DND-41 (cell line): Measurements from ENCODE around the gene ICAM2.

ENCODE experiments used
- ATAC-seq: fragments of 200-7000 bp; cut with Tn5 transposase; 3 replicates; pipeline ENCODE4 v1.9.1; 2021; ENCODE audit warnings: low read depth; ENCODE audit not compliant: insufficient read depth
- DNase-seq: peaks from one replicate; pipeline ENCODE4 v3.0.0-alpha.2; 2020
- H2AFZ ChIP-seq: 2 replicates; pipeline ENCODE4 v1.6.0; 2012; ENCODE audit warnings: low read depth, low read length
- H3K27ac ChIP-seq: 2 replicates; pipeline ENCODE4 v1.5.1; 2012; ENCODE audit warnings: low read length, inconsistent platforms
- H3K27me3 ChIP-seq: fragments of 200-600 bp; sonication (generic); 2 replicates; pipeline ENCODE4 v1.6.0; 2012; ENCODE audit warnings: low read length, mild to moderate bottlenecking, inconsistent platforms; ENCODE audit not compliant: insufficient read depth, poor library complexity
- H3K36me3 ChIP-seq: 2 replicates; pipeline ENCODE4 v1.5.1; 2012; ENCODE audit warnings: low read length, inconsistent platforms; ENCODE audit not compliant: insufficient read depth
- H3K4me1 ChIP-seq: 2 replicates; pipeline ENCODE4 v1.5.1; 2012; ENCODE audit warnings: mild to moderate bottlenecking, low read length; ENCODE audit not compliant: insufficient read depth
- H3K4me2 ChIP-seq: 2 replicates; pipeline ENCODE4 v1.6.0; 2012; ENCODE audit warnings: mild to moderate bottlenecking, moderate library complexity, low read length, inconsistent platforms; ENCODE audit not compliant: insufficient read depth
- H3K4me3 ChIP-seq, 2 experiments: fragments of 200-600 bp in 1 of 2; shearing (Covaris generic) in 1 of 2; 2 replicates each; pipeline ENCODE4 v1.5.1; 2012 to 2016; ENCODE audit warnings: inconsistent platforms in 2 of 2, low read length in 2 of 2, mild to moderate bottlenecking in 2 of 2, low read depth in 1 of 2, moderate library complexity in 1 of 2
- H3K79me2 ChIP-seq: 2 replicates; pipeline ENCODE4 v1.6.0; 2012; ENCODE audit warnings: low read length, inconsistent platforms; ENCODE audit not compliant: insufficient read depth
- H3K9ac ChIP-seq: 2 replicates; pipeline ENCODE4 v1.6.0; 2012; ENCODE audit warnings: low read depth, mild to moderate bottlenecking, inconsistent platforms, low read length, moderate library complexity
- H3K9me3 ChIP-seq: 2 replicates; pipeline ENCODE4 v1.5.1; 2012; ENCODE audit warnings: low read length, moderate library complexity, mild to moderate bottlenecking, inconsistent platforms; ENCODE audit not compliant: insufficient read depth, severe bottlenecking
- H4K20me1 ChIP-seq: 2 replicates; pipeline ENCODE4 v1.6.0; 2012; ENCODE audit warnings: low read length; ENCODE audit not compliant: insufficient read depth
- EZH2 ChIP-seq: IDR thresholded peaks from 3 replicates; pipeline ENCODE4 v1.6.1; 2012; ENCODE audit warnings: borderline replicate concordance, low read depth, mild to moderate bottlenecking, moderate library complexity, low read length, inconsistent platforms; ENCODE audit not compliant: severe bottlenecking
- TF ChIP-seq, protein P1 (sequence below): IDR thresholded peaks from 2 replicates; pipeline ENCODE4 v1.5.1; 2012; ENCODE audit warnings: borderline replicate concordance, low read length, moderate library complexity, mild to moderate bottlenecking; ENCODE audit not compliant: poor library complexity, severe bottlenecking; ENCODE audit errors: extremely low read depth

The ICAM2 gene

DNA sequence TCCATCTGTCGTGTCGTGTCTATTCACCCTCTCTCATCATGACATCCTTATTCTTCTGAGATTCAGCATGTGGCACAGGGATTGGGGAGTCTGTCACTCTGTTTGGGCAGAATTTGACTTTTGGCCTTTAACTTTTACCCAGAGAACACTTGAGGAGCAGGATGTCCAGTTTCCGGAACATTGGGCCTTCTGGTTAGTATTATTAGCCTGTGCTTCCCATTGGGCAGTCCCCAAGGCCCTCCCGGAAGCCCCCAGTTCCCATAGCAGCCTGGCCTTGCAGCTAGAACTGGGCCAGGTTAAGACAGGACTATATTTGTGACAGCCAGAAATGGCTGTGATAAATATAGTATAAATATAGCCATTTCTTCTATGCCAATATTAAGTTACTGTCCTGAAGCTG lies 57.3 kb downstream of the ICAM2 start:
- H3K79me2 ChIP-seq: no peaks in the 10 kb centered on the region
- H3K36me3 ChIP-seq: no peaks in the 10 kb centered on the region
- H3K4me3 ChIP-seq: no peak overlapping the region
- H3K4me2 ChIP-seq: no peak overlapping the region
- H3K9me3 ChIP-seq: no peaks in the 10 kb centered on the region
- H3K27me3 ChIP-seq: no peaks in the 10 kb centered on the region
- H2AFZ ChIP-seq: no peak overlapping the region
- TF ChIP-seq, protein P1, sequence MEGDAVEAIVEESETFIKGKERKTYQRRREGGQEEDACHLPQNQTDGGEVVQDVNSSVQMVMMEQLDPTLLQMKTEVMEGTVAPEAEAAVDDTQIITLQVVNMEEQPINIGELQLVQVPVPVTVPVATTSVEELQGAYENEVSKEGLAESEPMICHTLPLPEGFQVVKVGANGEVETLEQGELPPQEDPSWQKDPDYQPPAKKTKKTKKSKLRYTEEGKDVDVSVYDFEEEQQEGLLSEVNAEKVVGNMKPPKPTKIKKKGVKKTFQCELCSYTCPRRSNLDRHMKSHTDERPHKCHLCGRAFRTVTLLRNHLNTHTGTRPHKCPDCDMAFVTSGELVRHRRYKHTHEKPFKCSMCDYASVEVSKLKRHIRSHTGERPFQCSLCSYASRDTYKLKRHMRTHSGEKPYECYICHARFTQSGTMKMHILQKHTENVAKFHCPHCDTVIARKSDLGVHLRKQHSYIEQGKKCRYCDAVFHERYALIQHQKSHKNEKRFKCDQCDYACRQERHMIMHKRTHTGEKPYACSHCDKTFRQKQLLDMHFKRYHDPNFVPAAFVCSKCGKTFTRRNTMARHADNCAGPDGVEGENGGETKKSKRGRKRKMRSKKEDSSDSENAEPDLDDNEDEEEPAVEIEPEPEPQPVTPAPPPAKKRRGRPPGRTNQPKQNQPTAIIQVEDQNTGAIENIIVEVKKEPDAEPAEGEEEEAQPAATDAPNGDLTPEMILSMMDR: no peak
- no peak for TF ChIP-seq EZH2
- no peak for DNase-seq
- H3K4me1 ChIP-seq: no peaks in the 10 kb centered on the region
- H3K27ac ChIP-seq: no peak overlapping the region
- no peak for ATAC-seq
- no peak overlapping the region for H3K9ac ChIP-seq
- 0 out of 2 replicates have a peak, but pooled peaks cover 3% of the 10 kb centered on the region for H4K20me1 ChIP-seq

DNA sequence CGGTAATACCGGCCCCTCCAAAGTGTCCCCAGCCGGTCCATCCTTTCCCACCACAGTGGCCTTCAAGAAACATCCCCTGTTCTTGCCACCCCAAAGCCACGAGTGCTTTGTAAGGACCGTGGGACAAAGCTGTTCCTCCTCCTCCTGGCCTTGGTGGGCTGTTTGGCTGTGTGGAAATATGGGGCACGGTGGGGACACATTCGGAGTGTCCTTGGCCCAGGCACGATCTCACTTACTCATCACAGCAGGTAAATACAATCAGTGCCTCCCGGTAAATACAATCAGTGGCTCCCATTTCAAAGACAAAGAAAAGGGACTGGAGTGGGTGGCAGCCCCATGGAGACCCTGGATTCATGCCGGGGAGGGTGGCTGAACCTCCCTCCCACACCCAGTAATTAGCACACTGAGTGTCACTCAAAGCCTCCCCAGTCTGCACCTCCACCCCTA lies 58.1 kb downstream of the ICAM2 start:
- Histone ChIP-seq H3K4me1 (no peaks in the 10 kb centered on the region), H3K27me3 (no peaks in the 10 kb centered on the region), H2AFZ (no peak overlapping the region), H3K4me2 (no peak overlapping the region), H3K79me2 (no peaks in the 10 kb centered on the region), H3K9me3 (no peaks in the 10 kb centered on the region), H4K20me1 (0 out of 2 replicates have a peak, but pooled peaks cover 3% of the 10 kb centered on the region), H3K4me3 (no peak overlapping the region), H3K36me3 (no peaks in the 10 kb centered on the region), H3K9ac (no peak overlapping the region), H3K27ac (no peak overlapping the region)
- ATAC-seq (no peak), DNase-seq (no peak)
- TF ChIP-seq, protein P1: no peak
- TF ChIP-seq EZH2: no peak

DNA sequence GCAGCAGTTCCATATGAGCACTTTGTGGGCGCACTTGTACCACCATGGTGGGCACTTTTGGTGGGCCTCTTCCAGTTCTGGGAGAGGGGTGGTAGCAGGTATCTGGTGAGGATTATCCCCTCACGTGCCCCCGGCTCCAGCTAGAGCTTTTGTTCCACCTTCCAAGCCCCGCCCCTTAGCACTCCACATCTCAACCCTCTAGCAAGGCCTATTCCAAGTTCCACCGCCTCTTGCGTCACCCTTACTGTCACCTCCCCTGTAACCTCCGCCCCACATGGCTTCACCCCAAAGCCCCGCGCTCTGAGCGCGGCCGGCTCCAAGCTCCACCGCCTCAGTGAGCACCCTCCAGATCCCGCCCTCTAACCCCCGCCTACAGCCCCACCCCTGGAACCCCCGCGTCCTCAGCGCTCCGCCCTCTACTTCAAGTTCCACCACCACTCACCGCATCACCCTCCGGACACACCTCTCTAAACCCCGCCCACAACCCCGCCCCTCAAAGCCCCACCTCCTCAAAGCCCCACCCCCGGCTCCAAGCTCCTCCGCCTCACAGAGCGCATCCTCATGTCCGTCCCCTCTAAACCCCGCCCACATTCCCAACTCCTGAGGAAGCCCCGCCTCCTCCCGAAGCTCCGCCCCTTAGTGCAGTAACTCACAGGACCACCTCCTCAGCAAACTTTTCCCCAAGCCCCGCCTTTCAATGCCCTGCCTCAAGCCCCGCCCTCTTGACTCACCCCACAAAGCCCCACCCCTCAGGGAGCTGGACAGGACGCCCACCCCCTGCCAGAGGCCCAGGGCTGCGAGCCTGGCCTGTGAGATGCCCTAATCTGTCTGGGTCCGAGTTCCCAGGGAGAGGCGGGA lies 58.8 kb downstream of the ICAM2 start:
- no peak overlapping the region for H3K4me2 ChIP-seq
- no peak overlapping the region for H3K27ac ChIP-seq
- no peak overlapping the region for H2AFZ ChIP-seq
- no peaks in the 10 kb centered on the region for H3K4me1 ChIP-seq
- DNase-seq (peak; percentile 47), ATAC-seq (peak; percentile 58)
- no peak overlapping the region for H3K9ac ChIP-seq
- H3K79me2 ChIP-seq: no peaks in the 10 kb centered on the region
- TF ChIP-seq, protein P1: no peak
- no peak for TF ChIP-seq EZH2
- H3K9me3 ChIP-seq: no peaks in the 10 kb centered on the region
- H4K20me1 ChIP-seq: 0 out of 2 replicates have a peak, but pooled peaks cover 3% of the 10 kb centered on the region
- H3K36me3 ChIP-seq: no peaks in the 10 kb centered on the region
- no peak overlapping the region for H3K4me3 ChIP-seq
- no peaks in the 10 kb centered on the region for H3K27me3 ChIP-seq
